Activated naive CD8-positive, alpha-beta T cell treated with anti-CD3 and anti-CD28 coated beads, Interleukin-2, amount 50 U/mL, for 16 hours (primary cell): ENCODE data around the gene FHL5.
"Not testable (repeated sequence)": the region's sequence is repeated elsewhere in the genome, so short reads cannot be mapped to it uniquely, and the experiment has no call there.

ENCODE experiments used
- DNase-seq: peaks from one replicate; pipeline ENCODE4 v3.0.0-alpha.2; 2020; ENCODE audit warnings: low read depth, low spot score

Gene FHL5

GRCh38 chr6:96610019-96610418 is 47.1 kb downstream of the FHL5 start:
- DNase-seq = no peak

GRCh38 chr6:96611342-96611991 is 48.5 kb downstream of the FHL5 start:
- no peak for DNase-seq

GRCh38 chr6:96613291-96613999 is 50.5 kb downstream of the FHL5 start:
- no peak for DNase-seq

- DNase-seq = no peak
Observed at GRCh38 chr6:96620851-96621250, 57.9 kb downstream of the FHL5 start.

GRCh38 chr6:96621983-96622382 is 59.1 kb downstream of the FHL5 start:
- no peak for DNase-seq

- DNase-seq = no peak
Observed at GRCh38 chr6:96624957-96625356, 62.0 kb downstream of the FHL5 start.

GRCh38 chr6:96626759-96627364 is 63.9 kb downstream of the FHL5 start:
- no peak for DNase-seq

- no peak for DNase-seq
Observed at GRCh38 chr6:96631248-96631647, 68.3 kb downstream of the FHL5 start.

GRCh38 chr6:96637979-96638378 is 75.1 kb downstream of the FHL5 start:
- not testable (repeated sequence) for DNase-seq

- no peak for DNase-seq
Observed at GRCh38 chr6:96645106-96645505, 82.2 kb downstream of the FHL5 start.

- no peak for DNase-seq
Observed at GRCh38 chr6:96649926-96650325, 87.0 kb downstream of the FHL5 start.

- no peak for DNase-seq
Observed at GRCh38 chr6:96651816-96652215, 88.9 kb downstream of the FHL5 start.

- no peak for DNase-seq
Observed at GRCh38 chr6:96652552-96652951, 89.6 kb downstream of the FHL5 start.

- no peak for DNase-seq
Observed at GRCh38 chr6:96653181-96653580, 90.3 kb downstream of the FHL5 start.

GRCh38 chr6:96656567-96656966 is 93.6 kb downstream of the FHL5 start:
- DNase-seq = no peak

- no peak for DNase-seq
Observed at GRCh38 chr6:96657344-96657743, 94.4 kb downstream of the FHL5 start.

GRCh38 chr6:96659084-96659845 is 96.3 kb downstream of the FHL5 start:
- no peak for DNase-seq
